K562 (cell line): Measurements from ENCODE around the gene ITSN1. TPM values are rescaled to one million over a fixed set of nuclear protein-coding genes. Genes with fewer than 3 reads are reported as not detected.

Source experiments
- ATAC-seq: fragments of 200-7000 bp; cut with Tn5 transposase; 3 replicates; pipeline ENCODE4 v1.9.1; 2020; ENCODE audit warnings: moderate library complexity
- BruUV-seq: library from RNA; stranded (reverse); fragments of 400-500 nt; replicated peaks from 2 replicates; lab custom pipeline; 2021; lab: Mats Ljungman, UMichigan
- CTCF ChIA-PET: fragments of 300-600 bp; formaldehyde crosslinking; extraction: SDS; loops from one replicate; lab custom pipeline; 2021; ENCODE audit warnings: low intra/inter-chr PET ratio; lab: Yijun Ruan, JAX
- POLR2A ChIA-PET: fragments of 300-600, 350-650 bp; sonication (Branson Sonifier 250); formaldehyde crosslinking; extraction: SDS; loops from one replicate; lab custom pipeline; 2021; ENCODE audit warnings: antibody characterized with exemption, inconsistent platforms; lab: Yijun Ruan, JAX
- DNase-seq, 4 experiments: peaks; one replicate each; pipeline versions ENCODE4 v3.0.0 to v3.0.0-alpha.2; 2011 to 2018; ENCODE audit warnings: low spot score in 3 of 4, mixed read lengths in 3 of 4; ENCODE audit errors: extremely low read depth in 1 of 4
- FAIRE-seq: peaks from 2 replicates; lab custom pipeline; 2011; peaks lifted over from hg19 to GRCh38; lab: Jason Lieb, UNC
- H2AFZ ChIP-seq: 2 replicates; pipeline ENCODE4 v1.6.0; 2011; ENCODE audit warnings: low read depth, low read length, control low read depth, inconsistent platforms
- H3K27ac ChIP-seq: fragments of 200-600 bp; 3 replicates; pipeline ENCODE4 v1.8.0; 2011; ENCODE audit warnings: low read depth, mild to moderate bottlenecking, control low read depth, inconsistent platforms, low read length, moderate library complexity, mixed read lengths; ENCODE audit errors: extremely low read depth
- H3K27me3 ChIP-seq, 2 experiments: fragments of 300-600 bp in 1 of 2; 2 replicates in 1 of 2; 3 replicates in 1 of 2; pipeline versions ENCODE4 v1.6.0 to v1.8.0; 2011; ENCODE audit warnings: inconsistent platforms in 2 of 2, low read length in 2 of 2, mild to moderate bottlenecking in 1 of 2, mixed read lengths in 1 of 2, moderate library complexity in 1 of 2; ENCODE audit not compliant: control insufficient read depth in 2 of 2, insufficient read depth in 2 of 2
- H3K36me3 ChIP-seq: fragments of 300-600 bp; 3 replicates; pipeline ENCODE4 v1.8.0; 2011; ENCODE audit warnings: mild to moderate bottlenecking, low read length, inconsistent platforms; ENCODE audit not compliant: control insufficient read depth, insufficient read depth
- H3K4me1 ChIP-seq, 2 experiments: fragments of 200-600 bp in 1 of 2; replicated peaks in 1 of 2; 2 replicates in 1 of 2; 3 replicates in 1 of 2; pipeline versions ENCODE4 v1.5.1 to v1.8.0; 2011; ENCODE audit warnings: inconsistent platforms in 2 of 2, low read length in 2 of 2, mild to moderate bottlenecking in 1 of 2, mixed read lengths in 1 of 2, moderate library complexity in 1 of 2; ENCODE audit not compliant: control insufficient read depth in 2 of 2, insufficient read depth in 2 of 2
- H3K4me2 ChIP-seq: 2 replicates; pipeline ENCODE4 v1.6.1; 2011; ENCODE audit warnings: low read length, control low read depth, inconsistent platforms, mixed read lengths; ENCODE audit not compliant: insufficient read depth
- H3K4me3 ChIP-seq: fragments of 200-600 bp; sonication (generic), shearing (Covaris generic); 2 replicates; pipeline ENCODE4 v1.5.1; 2016; ENCODE audit warnings: control low read depth, inconsistent platforms
- H3K79me2 ChIP-seq: fragments of 200-600 bp; 3 replicates; pipeline ENCODE4 v1.8.0; 2011; ENCODE audit warnings: low read length, inconsistent platforms; ENCODE audit not compliant: control insufficient read depth, insufficient read depth
- H3K9ac ChIP-seq, 2 experiments: 2 replicates each; pipeline versions ENCODE4 v1.6.0 to v1.6.1; 2011; ENCODE audit warnings: low read depth in 2 of 2, low read length in 2 of 2, control low read depth in 1 of 2, inconsistent platforms in 1 of 2, mild to moderate bottlenecking in 1 of 2, mixed read lengths in 1 of 2; ENCODE audit not compliant: insufficient read depth in 1 of 2
- H3K9me1 ChIP-seq: one replicate; pipeline ENCODE4 v1.6.0; 2011; ENCODE audit warnings: inconsistent platforms, mild to moderate bottlenecking, low read length, moderate library complexity; ENCODE audit not compliant: control insufficient read depth, insufficient read depth
- H3K9me3 ChIP-seq: replicated peaks from 2 replicates; pipeline ENCODE4 v1.5.1; 2011; ENCODE audit warnings: low read depth, low read length, inconsistent platforms; ENCODE audit not compliant: control insufficient read depth, insufficient read depth
- H4K20me1 ChIP-seq: replicated peaks from 2 replicates; pipeline ENCODE4 v1.6.1; 2011; ENCODE audit warnings: low read length, inconsistent platforms, mixed read lengths; ENCODE audit not compliant: control insufficient read depth, insufficient read depth
- ATF1 ChIP-seq, 2 experiments: fragments of 450-650 bp in 1 of 2; IDR thresholded peaks; 2 replicates each; pipeline ENCODE4 v1.6.1; 2016; ENCODE audit warnings: missing compliant biosample characterization in 1 of 2, missing genetic modification characterization in 1 of 2
- FIP1L1 ChIP-seq: fragments of 200-400 bp; formaldehyde crosslinking; IDR thresholded peaks from 2 replicates; pipeline ENCODE4 v1.6.1; 2018; ENCODE audit warnings: mild to moderate bottlenecking, low read depth, low read length; ENCODE audit not compliant: poor library complexity, severe bottlenecking
- FOXM1 ChIP-seq, 2 experiments: fragments of 450-650 bp in 1 of 2; sonication (generic) in 1 of 2; formaldehyde crosslinking in 1 of 2; IDR thresholded peaks; 2 replicates each; pipeline versions ENCODE4 v1.6.1 to v1.9.0; 2017 to 2022; ENCODE audit warnings: low read depth in 2 of 2, mild to moderate bottlenecking in 2 of 2, missing genetic modification reagents in 1 of 2, moderate library complexity in 1 of 2
- KHSRP ChIP-seq: fragments of 450-650 bp; IDR thresholded peaks from 2 replicates; pipeline ENCODE4 v1.6.1; 2017
- NUFIP1 ChIP-seq: fragments of 450-650 bp; IDR thresholded peaks from 2 replicates; pipeline ENCODE4 v1.6.1; 2018; ENCODE audit not compliant: partially characterized antibody
- SRSF1 ChIP-seq: fragments of 200-400 bp; formaldehyde crosslinking; IDR thresholded peaks from 2 replicates; pipeline ENCODE4 v1.6.1; 2017; ENCODE audit warnings: mild to moderate bottlenecking, low read depth, low read length, moderate library complexity
- TEAD2 ChIP-seq: fragments of 450-650 bp; IDR thresholded peaks from 2 replicates; pipeline ENCODE4 v1.6.1; 2016; ENCODE audit warnings: missing genetic modification characterization, control low read depth, missing compliant biosample characterization
- U2AF2 ChIP-seq: fragments of 200-400 bp; formaldehyde crosslinking; optimal IDR thresholded peaks from 2 replicates; pipeline ENCODE3; 2017; ENCODE audit warnings: low read depth, mild to moderate bottlenecking, low read length
- ZNF197 ChIP-seq: fragments of 200-800 bp; sonication (Bioruptor generic); IDR thresholded peaks from 2 replicates; pipeline ENCODE4 v1.6.1; 2016; ENCODE audit warnings: low read depth, missing genetic modification characterization, missing compliant biosample characterization
- ZNF668 ChIP-seq: fragments of 250-450 bp; sonication (Bioruptor Pico); IDR thresholded peaks from 2 replicates; pipeline ENCODE4 v1.8.0; 2022; ENCODE audit warnings: mild to moderate bottlenecking, inconsistent platforms
- WGBS: fragments of 100-300 bp; shearing (Covaris generic); methylation state at CpG from one replicate; pipeline ENCODE4 v1.1.6; 2016; ENCODE audit warnings: low coverage, mixed read lengths; ENCODE audit not compliant: insufficient coverage; ENCODE audit errors: missing lambda C conversion rate; 5-methylcytosine and 5-hydroxymethylcytosine counted together
- in situ Hi-C: fragments of 300-500 bp; cut with MboI; formaldehyde crosslinking; loops from 4 replicates; pipeline ENCODE4 v1.15.0; 2018; ENCODE audit warnings: inconsistent platforms, mixed read lengths
- intact Hi-C: fragments of 100-400 bp; cut with micrococcal nuclease; formaldehyde crosslinking; loops from 2 replicates; pipeline ENCODE4 v1.14.2; 2022
- polyA plus RNA-seq, 8 experiments: library from polyadenylated mRNA; depleted of rRNA in 4 of 8; stranded (reverse) in 5 of 8; unstranded in 3 of 8; fragments of >200 nt; fragmentation: Nextera tagmentation in 2 of 8; fragmentation: Illumina TruSeq in 1 of 8; extraction: Ambion mirVana in 2 of 8; extraction: Trizol in 1 of 8; gene quantifications; 2 replicates each; pipeline versions ENCODE4 v1.2.1 to v1.2.3, GENCODE V29; 2011 to 2014; ENCODE audit warnings: inconsistent platforms in 1 of 8, missing spikeins in 1 of 8
- total RNA-seq, 7 experiments: library from RNA; depleted of rRNA in 6 of 7; stranded (reverse); fragments of >200 nt in 6 of 7; fragmentation: Illumina TruSeq in 2 of 7; extraction: Trizol in 2 of 7; gene quantifications; 2 replicates each; pipeline versions ENCODE4 v1.2.1 to v1.2.3, GENCODE V29; 2011 to 2021; ENCODE audit warnings: low replicate concordance in 1 of 7
- TF ChIP-seq, protein P1 (sequence below): fragments of 450-650 bp; formaldehyde crosslinking; IDR thresholded peaks from 2 replicates; pipeline ENCODE4 v1.4.0; 2020; ENCODE audit warnings: mild to moderate bottlenecking, moderate library complexity
- TF ChIP-seq, protein P2 (sequence below): fragments of 250-450 bp; sonication (Bioruptor Pico); IDR thresholded peaks from 2 replicates; pipeline ENCODE4 v1.8.0; 2022; ENCODE audit warnings: inconsistent platforms
- TF ChIP-seq, protein P3 (sequence below): sonication (generic); formaldehyde crosslinking; IDR thresholded peaks from 2 replicates; pipeline ENCODE4 v1.8.0; 2023; ENCODE audit warnings: missing genetic modification reagents, mild to moderate bottlenecking, borderline replicate concordance

The ITSN1 gene
- total and polyA plus RNA-seq, 9 of the 15 experiments (the other 6 are each of a cell fraction or from before 2014, with no cell fraction given): 1.1 to 12.6 (median 4.8) TPM

DNA sequence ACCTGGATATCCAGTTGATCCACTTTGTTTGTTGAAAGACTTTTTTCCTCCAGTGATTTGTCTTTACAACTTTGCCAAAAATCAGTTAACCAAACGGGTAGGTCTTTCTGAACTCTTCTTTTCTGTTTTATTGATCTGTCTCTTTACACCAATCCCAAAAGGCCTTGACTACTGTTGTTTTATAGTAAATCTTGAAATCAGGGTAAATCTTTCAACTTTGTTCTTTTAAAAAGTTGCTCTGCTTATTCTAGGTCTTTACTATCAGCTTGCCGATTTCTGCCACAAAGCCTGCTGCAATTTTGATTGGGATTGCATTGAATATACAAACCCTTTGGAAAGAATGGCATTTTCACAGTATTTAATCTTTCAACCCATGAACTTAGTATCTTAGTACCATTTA, 66.6 kb downstream of the ITSN1 start:
- 23% methylated on average over 2 of the region's 2 CpGs for WGBS
- ATAC-seq: no peak
- POLR2A ChIA-PET: interaction anchor here (0.6 to 1.2 kb wide), 2 partner anchors 11 to 402 kb away, joined by 3 to 4 read pairs; no protein-coding TSS in a partner anchor
- no peak for FAIRE-seq
- DNase-seq: no peak
- Histone ChIP-seq H2AFZ (no peak overlapping the region), H3K4me3 (no peak overlapping the region), H3K79me2 (no peaks in the 10 kb centered on the region), H3K27me3 (no peaks in the 10 kb centered on the region), H3K9me1 (no peaks in the 10 kb centered on the region), H3K4me1 (no peaks in the 10 kb centered on the region), H4K20me1 (no peaks in the 10 kb centered on the region), H3K9ac (no peak overlapping the region), H3K27ac (no peak overlapping the region), H3K36me3 (no peaks in the 10 kb centered on the region), H3K4me2 (no peak overlapping the region), H3K9me3 (0 out of 2 replicates have a peak, but pooled peaks cover 2% of the 10 kb centered on the region)
- intact Hi-C loops (no loop called here), in situ Hi-C loops (no loop called here)
- CTCF ChIA-PET: no interaction called here
- no TSS peak for BruUV-seq
- TF ChIP-seq FIP1L1 (no peak), TEAD2 (tag) (no peak), ZNF668 (CRISPR knock-in tag) (no peak), ATF1 (CRISPR knock-in tag; IDR thresholded peaks at IDR 0.05) (no peak), ATF1 (tag; IDR thresholded peaks at IDR 0.05) (no peak), U2AF2 (no peak), NUFIP1 (no peak), ZNF197 (CRISPR knock-in tag) (no peak), SRSF1 (no peak), FOXM1 (IDR thresholded peaks at IDR 0.05; ENCODE audit: low read depth) (no peak), FOXM1 (CRISPR knock-in tag; IDR thresholded peaks at IDR 0.05; ENCODE audit: low read depth) (no peak), KHSRP (no peak)
- TF ChIP-seq, protein P1, sequence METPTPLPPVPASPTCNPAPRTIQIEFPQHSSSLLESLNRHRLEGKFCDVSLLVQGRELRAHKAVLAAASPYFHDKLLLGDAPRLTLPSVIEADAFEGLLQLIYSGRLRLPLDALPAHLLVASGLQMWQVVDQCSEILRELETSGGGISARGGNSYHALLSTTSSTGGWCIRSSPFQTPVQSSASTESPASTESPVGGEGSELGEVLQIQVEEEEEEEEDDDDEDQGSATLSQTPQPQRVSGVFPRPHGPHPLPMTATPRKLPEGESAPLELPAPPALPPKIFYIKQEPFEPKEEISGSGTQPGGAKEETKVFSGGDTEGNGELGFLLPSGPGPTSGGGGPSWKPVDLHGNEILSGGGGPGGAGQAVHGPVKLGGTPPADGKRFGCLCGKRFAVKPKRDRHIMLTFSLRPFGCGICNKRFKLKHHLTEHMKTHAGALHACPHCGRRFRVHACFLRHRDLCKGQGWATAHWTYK: no peak
- TF ChIP-seq, protein P2, sequence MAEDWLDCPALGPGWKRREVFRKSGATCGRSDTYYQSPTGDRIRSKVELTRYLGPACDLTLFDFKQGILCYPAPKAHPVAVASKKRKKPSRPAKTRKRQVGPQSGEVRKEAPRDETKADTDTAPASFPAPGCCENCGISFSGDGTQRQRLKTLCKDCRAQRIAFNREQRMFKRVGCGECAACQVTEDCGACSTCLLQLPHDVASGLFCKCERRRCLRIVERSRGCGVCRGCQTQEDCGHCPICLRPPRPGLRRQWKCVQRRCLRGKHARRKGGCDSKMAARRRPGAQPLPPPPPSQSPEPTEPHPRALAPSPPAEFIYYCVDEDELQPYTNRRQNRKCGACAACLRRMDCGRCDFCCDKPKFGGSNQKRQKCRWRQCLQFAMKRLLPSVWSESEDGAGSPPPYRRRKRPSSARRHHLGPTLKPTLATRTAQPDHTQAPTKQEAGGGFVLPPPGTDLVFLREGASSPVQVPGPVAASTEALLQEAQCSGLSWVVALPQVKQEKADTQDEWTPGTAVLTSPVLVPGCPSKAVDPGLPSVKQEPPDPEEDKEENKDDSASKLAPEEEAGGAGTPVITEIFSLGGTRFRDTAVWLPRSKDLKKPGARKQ (CRISPR knock-in tag): no peak
- TF ChIP-seq, protein P3, sequence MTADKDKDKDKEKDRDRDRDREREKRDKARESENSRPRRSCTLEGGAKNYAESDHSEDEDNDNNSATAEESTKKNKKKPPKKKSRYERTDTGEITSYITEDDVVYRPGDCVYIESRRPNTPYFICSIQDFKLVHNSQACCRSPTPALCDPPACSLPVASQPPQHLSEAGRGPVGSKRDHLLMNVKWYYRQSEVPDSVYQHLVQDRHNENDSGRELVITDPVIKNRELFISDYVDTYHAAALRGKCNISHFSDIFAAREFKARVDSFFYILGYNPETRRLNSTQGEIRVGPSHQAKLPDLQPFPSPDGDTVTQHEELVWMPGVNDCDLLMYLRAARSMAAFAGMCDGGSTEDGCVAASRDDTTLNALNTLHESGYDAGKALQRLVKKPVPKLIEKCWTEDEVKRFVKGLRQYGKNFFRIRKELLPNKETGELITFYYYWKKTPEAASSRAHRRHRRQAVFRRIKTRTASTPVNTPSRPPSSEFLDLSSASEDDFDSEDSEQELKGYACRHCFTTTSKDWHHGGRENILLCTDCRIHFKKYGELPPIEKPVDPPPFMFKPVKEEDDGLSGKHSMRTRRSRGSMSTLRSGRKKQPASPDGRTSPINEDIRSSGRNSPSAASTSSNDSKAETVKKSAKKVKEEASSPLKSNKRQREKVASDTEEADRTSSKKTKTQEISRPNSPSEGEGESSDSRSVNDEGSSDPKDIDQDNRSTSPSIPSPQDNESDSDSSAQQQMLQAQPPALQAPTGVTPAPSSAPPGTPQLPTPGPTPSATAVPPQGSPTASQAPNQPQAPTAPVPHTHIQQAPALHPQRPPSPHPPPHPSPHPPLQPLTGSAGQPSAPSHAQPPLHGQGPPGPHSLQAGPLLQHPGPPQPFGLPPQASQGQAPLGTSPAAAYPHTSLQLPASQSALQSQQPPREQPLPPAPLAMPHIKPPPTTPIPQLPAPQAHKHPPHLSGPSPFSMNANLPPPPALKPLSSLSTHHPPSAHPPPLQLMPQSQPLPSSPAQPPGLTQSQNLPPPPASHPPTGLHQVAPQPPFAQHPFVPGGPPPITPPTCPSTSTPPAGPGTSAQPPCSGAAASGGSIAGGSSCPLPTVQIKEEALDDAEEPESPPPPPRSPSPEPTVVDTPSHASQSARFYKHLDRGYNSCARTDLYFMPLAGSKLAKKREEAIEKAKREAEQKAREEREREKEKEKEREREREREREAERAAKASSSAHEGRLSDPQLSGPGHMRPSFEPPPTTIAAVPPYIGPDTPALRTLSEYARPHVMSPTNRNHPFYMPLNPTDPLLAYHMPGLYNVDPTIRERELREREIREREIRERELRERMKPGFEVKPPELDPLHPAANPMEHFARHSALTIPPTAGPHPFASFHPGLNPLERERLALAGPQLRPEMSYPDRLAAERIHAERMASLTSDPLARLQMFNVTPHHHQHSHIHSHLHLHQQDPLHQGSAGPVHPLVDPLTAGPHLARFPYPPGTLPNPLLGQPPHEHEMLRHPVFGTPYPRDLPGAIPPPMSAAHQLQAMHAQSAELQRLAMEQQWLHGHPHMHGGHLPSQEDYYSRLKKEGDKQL (CRISPR knock-in tag): no peak
